Measurements from ENCODE around the gene FGFRL1. TPM values are rescaled to one million over a fixed set of nuclear protein-coding genes. Genes with fewer than 3 reads are reported as not detected.

Gene FGFRL1
- polyA plus RNA-seq, 3 donors: 20.7 to 142 (median 32.4) TPM

- 2 to 4% (median 3%) methylated on average over 35 to 75 of the region's 75 CpGs for WGBS, 3 donors
Observed at GRCh38 chr4:1002631-1003251, 8.7 kb upstream of the FGFRL1 start.

GRCh38 chr4:1003271-1004070, 8.0 kb upstream of the FGFRL1 start:
- no peak overlapping the region for H3K27ac ChIP-seq (ENCODE audit: low read depth, low read length)
- 28 to 37% (median 33%) methylated on average over 42 to 63 of the region's 63 CpGs for WGBS, 3 donors

More at GRCh38 chr4:1002631-1003251, 8.7 kb upstream of the FGFRL1 start:
- no peak overlapping the region for H3K27ac ChIP-seq (ENCODE audit: low read depth, low read length)

- no peak overlapping the region for H3K27ac ChIP-seq (ENCODE audit: low read depth, low read length)
- WGBS, 3 donors: 88 to 90% (median 89%) methylated on average over 13 of the region's 13 CpGs
Observed at GRCh38 chr4:1004071-1004418, 7.4 kb upstream of the FGFRL1 start.

GRCh38 chr4:1004557-1005485, 6.6 kb upstream of the FGFRL1 start:
- 78 to 83% (median 81%) methylated on average over 25 of the region's 25 CpGs for WGBS, 3 donors

GRCh38 chr4:1006856-1007255, 4.6 kb upstream of the FGFRL1 start:
- H3K27ac ChIP-seq (ENCODE audit: low read depth, low read length): no peak overlapping the region

More at GRCh38 chr4:1004557-1005485, 6.6 kb upstream of the FGFRL1 start:
- H3K27ac ChIP-seq (ENCODE audit: low read depth, low read length): no peak overlapping the region

GRCh38 chr4:1008840-1009541, 2.4 kb upstream of the FGFRL1 start:
- H3K27ac ChIP-seq (ENCODE audit: low read depth, low read length): no peak overlapping the region
- 3 to 7% (median 5%) methylated on average over 35 to 36 of the region's 36 CpGs for WGBS, 3 donors

More at GRCh38 chr4:1006856-1007255, 4.6 kb upstream of the FGFRL1 start:
- 86 to 93% (median 90%) methylated on average over 5 of the region's 5 CpGs for WGBS, 3 donors

- H3K27ac ChIP-seq (ENCODE audit: low read depth, low read length): no peak overlapping the region
- 0 to 1% (median 0%) methylated on average over 54 to 96 of the region's 109 CpGs for WGBS, 3 donors
Observed at GRCh38 chr4:1009542-1010394, 1.7 kb upstream of the FGFRL1 start.

- WGBS, 3 donors: 1 to 3% (median 2%) methylated on average over 32 to 36 of the region's 36 CpGs
- no peak overlapping the region for H3K27ac ChIP-seq (ENCODE audit: low read depth, low read length)
Observed at GRCh38 chr4:1010395-1011021, 918 bp upstream of the FGFRL1 start.

GRCh38 chr4:1011666-1012033, 224 bp downstream of the FGFRL1 start:
- WGBS, 3 donors: 0 to 4% (median 1%) methylated on average over 1 to 58 of the region's 69 CpGs
- H3K27ac ChIP-seq (ENCODE audit: low read depth, low read length): no peak overlapping the region

GRCh38 chr4:1012034-1012739, 761 bp downstream of the FGFRL1 start:
- 2 to 4% (median 2%) methylated on average over 32 to 68 of the region's 69 CpGs for WGBS, 3 donors
- no peak overlapping the region for H3K27ac ChIP-seq (ENCODE audit: low read depth, low read length)

- no peak overlapping the region for H3K27ac ChIP-seq (ENCODE audit: low read depth, low read length)
- WGBS, 3 donors: 91 to 94% (median 94%) methylated on average over 41 to 43 of the region's 43 CpGs
Observed at GRCh38 chr4:1013225-1014073, 2.0 kb downstream of the FGFRL1 start.

GRCh38 chr4:1014291-1015167, 3.1 kb downstream of the FGFRL1 start:
- no peak overlapping the region for H3K27ac ChIP-seq (ENCODE audit: low read depth, low read length)
- 72 to 76% (median 73%) methylated on average over 35 to 36 of the region's 36 CpGs for WGBS, 3 donors

GRCh38 chr4:1015179-1015578, 3.8 kb downstream of the FGFRL1 start:
- H3K27ac ChIP-seq (ENCODE audit: low read depth, low read length): no peak overlapping the region
- 86 to 89% (median 86%) methylated on average over 7 to 8 of the region's 8 CpGs for WGBS, 3 donors

- H3K27ac ChIP-seq (ENCODE audit: low read depth, low read length): no peak overlapping the region
- WGBS, 3 donors: 89 to 92% (median 90%) methylated on average over 10 of the region's 10 CpGs
Observed at GRCh38 chr4:1015746-1016145, 4.3 kb downstream of the FGFRL1 start.

- no peak overlapping the region for H3K27ac ChIP-seq (ENCODE audit: low read depth, low read length)
- WGBS, 3 donors: 81 to 88% (median 87%) methylated on average over 14 to 16 of the region's 16 CpGs
Observed at GRCh38 chr4:1017211-1017610, 5.8 kb downstream of the FGFRL1 start.

Data from adipose tissue (tissue), 3 donors.